GM12872 (cell line): ENCODE results near the gene CHDH.

ENCODE experiments used
- TF ChIP-seq, protein P1 (sequence below): IDR thresholded peaks from 3 replicates; pipeline ENCODE4 v1.5.1; 2011; ENCODE audit warnings: low read depth, mild to moderate bottlenecking, low read length, moderate library complexity; ENCODE audit not compliant: insufficient read depth

The CHDH gene

DNA sequence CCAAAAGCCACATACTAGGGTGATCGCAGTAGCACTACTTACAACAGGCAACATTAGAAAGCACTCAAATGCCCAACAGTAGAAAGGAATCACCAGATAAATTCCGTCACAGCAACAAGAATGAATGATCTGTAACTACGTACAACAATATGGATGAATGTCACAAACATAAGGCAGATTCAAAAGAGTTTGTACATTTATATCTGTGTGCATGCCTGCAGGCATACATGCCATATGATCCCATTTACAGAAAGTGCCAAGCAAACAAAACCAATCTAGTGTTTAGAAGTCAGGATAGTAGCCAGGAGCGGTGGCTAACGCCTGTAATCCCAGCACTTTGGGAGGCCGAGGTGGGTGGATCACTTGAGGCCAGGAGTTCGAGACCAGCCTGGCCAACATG is 3.7 kb upstream of the CHDH start:
- TF ChIP-seq, protein P1, sequence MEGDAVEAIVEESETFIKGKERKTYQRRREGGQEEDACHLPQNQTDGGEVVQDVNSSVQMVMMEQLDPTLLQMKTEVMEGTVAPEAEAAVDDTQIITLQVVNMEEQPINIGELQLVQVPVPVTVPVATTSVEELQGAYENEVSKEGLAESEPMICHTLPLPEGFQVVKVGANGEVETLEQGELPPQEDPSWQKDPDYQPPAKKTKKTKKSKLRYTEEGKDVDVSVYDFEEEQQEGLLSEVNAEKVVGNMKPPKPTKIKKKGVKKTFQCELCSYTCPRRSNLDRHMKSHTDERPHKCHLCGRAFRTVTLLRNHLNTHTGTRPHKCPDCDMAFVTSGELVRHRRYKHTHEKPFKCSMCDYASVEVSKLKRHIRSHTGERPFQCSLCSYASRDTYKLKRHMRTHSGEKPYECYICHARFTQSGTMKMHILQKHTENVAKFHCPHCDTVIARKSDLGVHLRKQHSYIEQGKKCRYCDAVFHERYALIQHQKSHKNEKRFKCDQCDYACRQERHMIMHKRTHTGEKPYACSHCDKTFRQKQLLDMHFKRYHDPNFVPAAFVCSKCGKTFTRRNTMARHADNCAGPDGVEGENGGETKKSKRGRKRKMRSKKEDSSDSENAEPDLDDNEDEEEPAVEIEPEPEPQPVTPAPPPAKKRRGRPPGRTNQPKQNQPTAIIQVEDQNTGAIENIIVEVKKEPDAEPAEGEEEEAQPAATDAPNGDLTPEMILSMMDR: no peak

DNA sequence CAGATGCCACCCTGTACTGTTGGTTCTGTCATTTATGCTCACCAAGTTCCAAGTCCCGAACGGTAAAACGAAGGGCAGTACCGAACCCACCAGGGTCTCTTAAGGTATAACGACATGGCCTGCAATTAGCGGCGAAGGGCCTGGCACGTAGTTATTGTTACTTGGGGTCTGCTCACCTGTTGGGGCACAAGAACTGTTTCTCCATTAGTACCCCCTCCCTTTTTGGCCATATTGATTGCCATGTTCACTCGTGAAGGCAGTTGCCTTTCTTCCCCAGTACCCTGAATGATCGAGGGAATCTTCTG is 584 bp upstream of the CHDH start:
- TF ChIP-seq, protein P1: no peak

DNA sequence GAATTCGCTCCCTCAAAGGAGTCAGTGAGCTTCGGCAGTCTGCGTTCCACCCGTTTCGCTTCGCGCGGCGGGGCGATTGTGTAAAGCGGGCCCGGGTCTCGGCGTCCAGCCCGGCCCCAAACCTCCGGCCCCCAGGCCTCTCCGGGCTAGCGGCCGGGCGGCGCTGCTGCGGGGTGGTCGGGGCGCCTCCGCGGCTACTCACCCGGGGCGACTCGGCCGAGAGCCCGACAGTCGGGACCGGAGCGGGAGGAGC is 412 bp downstream of the CHDH start:
- TF ChIP-seq, protein P1: no peak

DNA sequence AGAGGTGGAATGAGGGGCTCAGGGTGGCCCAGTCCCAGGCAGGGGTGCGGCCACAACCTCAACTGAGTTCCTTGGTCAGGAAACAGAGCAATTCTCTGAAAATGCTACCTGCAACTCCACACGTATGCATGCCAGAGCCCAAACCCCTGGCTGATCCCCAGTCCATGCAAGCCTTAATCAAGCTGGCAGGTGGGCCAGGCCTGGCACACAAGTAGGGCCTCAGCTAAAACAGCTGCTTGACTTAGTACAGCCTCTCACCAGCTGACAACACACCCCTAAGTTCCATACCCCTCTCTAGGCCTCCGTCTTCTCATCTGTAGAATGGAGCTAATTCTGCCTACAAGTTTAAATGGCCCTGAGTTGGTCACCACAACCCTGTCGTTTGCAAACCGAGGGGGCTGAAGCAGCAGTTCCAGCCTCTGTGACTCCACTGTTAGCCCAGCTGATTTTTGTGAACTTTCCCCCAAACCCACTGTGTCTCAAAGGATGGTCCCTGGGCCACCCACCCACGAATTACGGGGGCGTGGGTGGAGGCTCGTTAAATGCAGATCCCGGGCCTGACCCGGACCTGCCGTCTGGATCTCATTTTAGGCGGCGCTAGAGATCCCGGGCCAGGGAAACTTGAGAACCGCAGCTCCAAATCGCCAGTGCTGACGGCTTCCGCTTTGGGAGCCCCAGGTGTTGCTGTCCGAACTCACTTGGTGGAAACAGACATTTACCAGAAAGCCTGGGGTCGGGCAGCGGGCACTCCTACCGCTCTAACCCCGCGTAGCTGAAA is 927 bp downstream of the CHDH start:
- TF ChIP-seq, protein P1: peak; percentile 51

DNA sequence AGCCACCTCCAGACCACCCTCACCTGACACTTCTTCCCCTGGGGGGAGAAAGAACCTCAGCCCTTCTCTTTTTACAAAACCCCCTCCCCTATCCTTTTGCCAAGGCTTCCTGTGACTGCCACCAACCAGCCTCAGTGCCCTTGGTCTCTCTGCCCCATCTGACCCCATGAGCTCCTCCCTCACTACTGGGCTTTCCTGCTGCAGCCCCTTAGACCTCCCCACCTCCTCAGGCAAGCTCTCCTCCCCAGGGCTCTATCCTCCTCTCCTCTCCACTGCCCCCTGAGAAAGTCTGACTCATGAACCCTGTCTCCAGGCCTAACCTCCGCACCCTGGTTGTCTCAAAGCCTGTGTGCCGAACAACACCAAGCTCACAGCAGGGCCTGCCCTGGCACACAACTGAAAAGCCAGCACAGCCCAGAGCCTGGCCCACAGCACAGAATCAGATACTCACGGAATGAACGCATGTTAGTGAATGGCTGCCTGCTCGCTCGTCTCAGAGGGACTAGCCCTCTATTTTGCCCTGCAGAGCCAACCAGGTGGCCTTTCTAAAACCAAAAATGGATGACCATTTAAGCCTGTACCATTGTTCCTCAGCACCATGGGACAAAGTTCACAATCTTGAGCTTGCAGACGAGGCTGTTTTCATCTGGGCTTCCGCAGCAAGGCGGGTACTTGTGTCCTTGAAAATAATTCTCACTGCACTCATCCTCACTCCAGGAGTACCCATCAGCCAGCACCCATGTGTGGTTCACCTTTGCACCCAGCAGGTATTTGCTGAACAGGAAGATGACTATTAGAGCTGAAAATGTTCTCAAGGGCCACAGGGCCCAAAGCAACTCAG is 1.7 kb downstream of the CHDH start:
- TF ChIP-seq, protein P1: no peak

DNA sequence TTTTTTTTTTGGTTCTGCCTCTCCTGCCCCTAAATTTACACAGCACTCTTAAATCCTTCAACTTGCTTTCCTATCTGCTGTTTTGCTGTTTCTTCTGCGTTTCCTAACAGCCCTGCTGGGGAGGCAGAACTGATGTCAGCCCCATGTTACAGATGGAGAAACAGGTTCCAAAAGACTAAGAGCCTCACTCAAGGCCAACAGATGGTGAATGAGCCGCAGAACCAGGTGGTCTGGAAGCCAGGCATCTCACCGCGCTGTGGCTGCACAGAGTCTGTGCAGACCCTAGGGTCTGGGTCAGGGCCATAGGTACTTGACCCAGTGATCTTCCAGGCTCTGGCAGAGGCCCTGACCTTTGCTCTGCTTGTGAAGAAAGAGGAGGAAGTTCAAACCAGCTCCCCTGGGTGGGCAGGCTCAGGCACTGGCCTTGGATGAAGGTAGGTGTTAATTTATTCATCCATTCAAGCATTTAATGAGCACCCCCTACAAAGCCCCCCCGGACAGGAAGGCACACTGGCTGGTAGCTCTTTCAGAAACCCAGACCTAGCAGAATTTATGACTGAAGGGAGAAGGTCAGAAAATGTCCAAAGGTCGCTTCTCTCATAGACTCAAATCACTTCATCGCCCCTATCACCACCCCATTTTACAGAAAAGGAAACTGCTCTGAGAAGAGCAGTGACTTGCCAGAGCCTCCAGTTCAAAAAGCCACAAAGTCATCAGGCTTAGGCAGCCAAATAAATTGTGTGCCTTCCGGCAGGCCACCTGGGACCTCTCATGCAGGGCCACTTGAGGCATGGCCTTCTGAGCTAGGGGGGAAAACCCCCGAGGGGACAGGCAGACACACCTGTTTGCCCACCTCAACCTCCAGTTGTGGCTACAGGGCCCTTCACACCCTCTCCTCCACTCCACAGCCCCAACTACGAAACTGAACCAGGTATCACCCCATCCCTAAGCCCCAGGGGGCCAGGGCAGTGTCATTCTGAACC is 2.7 kb downstream of the CHDH start:
- TF ChIP-seq, protein P1: no peak
